Common myeloid progenitor, CD34-positive (primary cell): ENCODE results near the gene ABHD12.
"Not testable (repeated sequence)": the region's sequence is repeated elsewhere in the genome, so short reads cannot be mapped to it uniquely, and the experiment has no call there.

Experiments
- CTCF ChIA-PET: fragments of 350-600 bp; sonication (Branson Sonifier 250); formaldehyde crosslinking; loops from one replicate; lab custom pipeline; 2021; ENCODE audit warnings: antibody characterized with exemption; lab: Charles Lee
- POLR2A ChIA-PET: fragments of 350-600 bp; sonication (Branson Sonifier 250); formaldehyde crosslinking; loops from one replicate; lab custom pipeline; 2021; ENCODE audit warnings: antibody characterized with exemption; lab: Charles Lee
- DNase-seq, 3 donors: peaks; one replicate each; pipeline versions ENCODE4 v3.0.0 to v3.0.0-alpha.2; 2013
- H3K27ac ChIP-seq, 2 experiments: 1 replicate in 1 of 2; 2 replicates in 1 of 2; pipeline ENCODE4 v1.7.0; 2013; ENCODE audit warnings: inconsistent platforms in 2 of 2, low read length in 2 of 2, mild to moderate bottlenecking in 2 of 2, low read depth in 1 of 2, moderate library complexity in 1 of 2; ENCODE audit not compliant: severe bottlenecking in 2 of 2, insufficient read depth in 1 of 2, poor library complexity in 1 of 2
- H3K27me3 ChIP-seq, 5 experiments: replicated peaks in 2 of 5; 1 replicate in 3 of 5; 2 replicates in 2 of 5; pipeline versions ENCODE4 v1.6.1 to v1.7.0; 2013; ENCODE audit warnings: low read length in 4 of 5, mild to moderate bottlenecking in 2 of 5, moderate library complexity in 2 of 5, inconsistent platforms in 1 of 5; ENCODE audit not compliant: insufficient read depth in 5 of 5, control insufficient read depth in 4 of 5
- H3K36me3 ChIP-seq, 4 experiments: 1 replicate in 2 of 4; 2 replicates in 2 of 4; pipeline versions ENCODE4 v1.6.1 to v1.7.0; 2013; ENCODE audit warnings: low read length in 3 of 4, control low read depth in 1 of 4, mild to moderate bottlenecking in 1 of 4; ENCODE audit not compliant: control insufficient read depth in 4 of 4, insufficient read depth in 4 of 4
- H3K4me1 ChIP-seq, 4 experiments: 1 replicate in 3 of 4; 2 replicates in 1 of 4; pipeline versions ENCODE4 v1.6.1 to v1.7.1; 2013; ENCODE audit warnings: low read length in 3 of 4, mild to moderate bottlenecking in 3 of 4, control low read depth in 1 of 4, inconsistent platforms in 1 of 4, moderate library complexity in 1 of 4; ENCODE audit not compliant: control insufficient read depth in 4 of 4, insufficient read depth in 4 of 4; ENCODE audit errors: control extremely low read depth in 1 of 4
- H3K4me3 ChIP-seq, 7 experiments: 1 replicate in 4 of 7; 2 replicates in 3 of 7; pipeline versions ENCODE4 v1.5.1 to v1.7.0; 2013; ENCODE audit warnings: mild to moderate bottlenecking in 7 of 7, low read length in 6 of 7, moderate library complexity in 6 of 7, inconsistent platforms in 2 of 7, low read depth in 2 of 7, control low read depth in 1 of 7; ENCODE audit not compliant: insufficient read depth in 4 of 7, control insufficient read depth in 1 of 7; ENCODE audit errors: extremely low read depth in 1 of 7
- H3K9me3 ChIP-seq, 5 experiments: 1 replicate in 4 of 5; 2 replicates in 1 of 5; pipeline versions ENCODE4 v1.6.1 to v1.7.1; 2013; ENCODE audit warnings: low read length in 4 of 5, mild to moderate bottlenecking in 2 of 5, inconsistent platforms in 1 of 5, low read depth in 1 of 5, moderate library complexity in 1 of 5; ENCODE audit not compliant: control insufficient read depth in 4 of 5, insufficient read depth in 2 of 5; ENCODE audit errors: control extremely low read depth in 1 of 5
- WGBS: methylation state at CpG from one replicate; pipeline ENCODE4 v1.1.5; 2013; ENCODE audit not compliant: insufficient coverage; 5-methylcytosine and 5-hydroxymethylcytosine counted together

The ABHD12 gene

DNA sequence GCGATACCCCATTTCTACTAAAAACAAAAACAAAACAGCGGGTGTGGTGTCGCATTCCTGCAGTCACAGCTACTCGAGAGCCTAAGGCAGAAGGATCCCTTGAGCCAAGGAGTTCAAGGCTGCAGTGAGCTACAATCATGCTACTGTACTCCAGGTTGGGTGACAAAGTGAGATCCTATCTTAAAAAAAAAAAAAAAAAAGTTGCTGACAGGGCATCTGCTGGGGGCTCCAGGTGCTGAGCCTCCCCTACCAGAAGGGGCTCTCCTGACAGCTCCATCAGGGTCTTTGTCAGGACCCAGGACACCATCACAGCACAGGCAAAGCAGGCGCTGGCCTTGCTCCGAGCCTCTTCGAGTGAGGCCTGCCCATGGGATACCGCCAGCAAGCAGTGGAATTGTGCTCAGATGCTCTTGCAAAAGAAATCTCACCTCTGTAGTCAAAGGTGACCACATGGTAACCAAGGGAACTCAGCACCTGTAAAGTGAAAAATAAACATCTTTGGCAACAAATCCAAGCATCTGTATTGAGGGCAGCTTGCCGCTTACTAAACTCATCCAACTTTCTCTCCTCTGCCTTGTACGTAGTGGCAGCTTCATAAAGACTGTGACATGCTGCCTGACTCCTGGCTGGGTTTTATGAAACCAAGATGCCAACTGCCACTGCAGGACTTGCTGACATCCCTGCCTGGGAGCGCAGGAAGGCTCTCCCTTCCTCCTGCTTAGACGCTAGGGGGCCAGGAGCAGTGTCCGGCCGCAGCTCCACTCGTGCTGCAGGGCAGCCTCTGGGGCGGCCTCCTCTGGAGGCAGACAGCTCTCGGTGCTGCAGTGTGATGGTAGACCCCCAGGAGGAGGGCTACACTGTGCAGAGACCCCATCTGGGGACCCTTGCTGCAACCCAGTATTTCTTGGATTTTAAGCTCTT is 75.9 kb downstream of the ABHD12 start:
- Histone ChIP-seq H3K27me3 (no peaks in the 10 kb centered on the region), H3K4me3 (no peak overlapping the region), H3K9me3 (no peaks in the 10 kb centered on the region), H3K36me3 (peaks cover 0 to 23% (median 9%) of the 10 kb centered on the region in 4 experiments), H3K4me1 (peaks cover 5 to 18% (median 13%) of the 10 kb centered on the region in 4 experiments), H3K27ac (no peak overlapping the region)
- 98% methylated on average over 17 of the region's 17 CpGs for WGBS
- no peak for DNase-seq
- POLR2A ChIA-PET: no interaction called here
- CTCF ChIA-PET: interaction anchor here (1.0 to 1.7 kb wide), 3 partner anchors 19 to 22 kb away, joined by 3 to 5 read pairs (median 5); no protein-coding TSS in a partner anchor

DNA sequence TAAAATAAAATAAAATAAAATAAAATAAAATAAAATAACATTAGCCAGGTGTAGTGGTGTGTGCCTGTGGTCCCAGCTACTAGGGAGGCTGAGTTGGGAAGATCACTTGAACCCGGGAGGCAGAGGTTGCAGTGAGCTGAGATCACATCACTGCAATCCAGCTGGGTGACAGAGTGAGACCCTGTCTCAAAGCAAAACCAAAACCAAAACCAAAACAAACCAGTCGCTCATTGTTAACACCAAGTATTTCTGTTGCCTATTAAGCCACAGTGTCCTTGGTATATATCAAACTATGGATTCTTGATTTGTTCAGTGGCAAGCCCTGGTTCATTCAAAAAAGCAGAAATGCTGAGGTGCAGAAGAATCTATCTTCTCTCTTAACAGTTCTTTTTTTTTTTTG is 77.0 kb downstream of the ABHD12 start:
- H3K4me3 ChIP-seq: no peak overlapping the region
- CTCF ChIA-PET: no interaction called here

DNA sequence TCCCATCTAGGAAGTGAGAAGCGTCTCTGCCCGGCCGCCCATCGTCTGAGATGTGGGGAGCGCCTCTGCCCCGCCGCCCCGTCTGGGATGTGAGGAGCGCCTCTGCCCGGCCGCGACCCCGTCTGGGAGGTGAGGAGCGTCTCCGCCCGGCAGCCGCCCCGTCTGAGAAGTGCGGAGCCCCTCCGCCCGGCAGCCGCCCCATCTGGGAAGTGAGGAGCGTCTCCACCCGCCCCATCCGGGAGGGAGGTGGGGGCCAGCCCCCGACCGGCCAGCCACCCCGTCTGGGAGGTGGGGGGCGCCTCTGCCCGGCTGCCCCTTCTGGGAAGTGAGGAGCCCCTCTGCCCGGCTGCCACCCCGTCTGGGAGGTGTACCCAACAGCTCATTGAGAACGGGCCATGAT is 77.9 kb downstream of the ABHD12 start:
- POLR2A ChIA-PET, H3K27me3 ChIP-seq, DNase-seq, H3K9me3 ChIP-seq, H3K4me3 ChIP-seq, CTCF ChIA-PET, H3K27ac ChIP-seq: not testable (repeated sequence)
- H3K4me1 ChIP-seq: peaks cover 5 to 20% (median 13%) of the 10 kb centered on the region in 4 experiments
- WGBS: 67% methylated on average over 3 of the region's 33 CpGs
- peaks cover 0 to 29% (median 11%) of the 10 kb centered on the region in 4 experiments for H3K36me3 ChIP-seq

More for the DNA sequence above, 77.0 kb downstream of the ABHD12 start:
- POLR2A ChIA-PET: no interaction called here
- DNase-seq: peak in 2 of 3 donors; percentile 17 to 22
- Histone ChIP-seq H3K4me1 (peaks cover 5 to 18% (median 13%) of the 10 kb centered on the region in 4 experiments), H3K36me3 (peaks cover 0 to 22% (median 8%) of the 10 kb centered on the region in 4 experiments), H3K27ac (no peak overlapping the region), H3K27me3 (no peaks in the 10 kb centered on the region), H3K9me3 (no peaks in the 10 kb centered on the region)
- WGBS: 89% methylated on average over 1 of the region's 2 CpGs

DNA sequence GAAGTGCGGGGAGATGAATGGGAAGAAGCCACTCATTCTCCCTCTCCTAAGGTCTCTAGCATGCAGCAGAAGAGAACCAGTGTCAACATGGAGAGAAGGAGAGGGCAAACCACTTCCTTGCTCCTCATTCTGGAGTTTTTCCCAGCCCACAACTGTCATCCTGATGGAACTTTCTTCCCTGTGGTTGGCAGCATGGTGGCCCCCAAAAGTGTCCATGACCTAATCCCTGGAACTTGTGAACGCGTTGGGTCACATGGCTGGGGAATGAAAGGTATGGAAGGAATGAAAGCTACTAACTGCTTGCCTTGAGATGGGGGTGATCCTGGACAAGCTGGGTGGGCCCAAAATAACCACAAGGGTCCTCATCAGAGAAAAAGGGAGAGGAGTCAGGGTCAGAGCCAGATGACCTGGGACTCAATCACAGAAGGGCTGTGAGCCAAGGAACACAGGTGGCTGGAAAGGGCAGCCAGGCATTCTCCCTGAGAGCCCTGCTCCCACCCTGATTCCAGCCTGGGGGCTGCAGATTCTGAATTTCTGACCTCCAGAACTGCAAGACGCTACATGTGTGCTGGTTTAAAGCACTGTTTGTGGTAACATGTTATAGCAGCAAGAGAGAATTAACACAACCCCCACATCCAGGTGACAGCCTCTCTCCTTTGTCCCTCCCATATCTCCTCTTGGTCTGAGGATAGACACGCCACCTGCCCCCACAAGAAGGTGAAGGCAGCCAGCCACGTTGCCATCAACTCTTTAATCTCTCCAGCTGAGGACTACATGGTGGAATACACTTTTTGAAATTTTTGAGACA is 79.5 kb downstream of the ABHD12 start:
- 71% methylated on average over 4 of the region's 6 CpGs for WGBS
- ChIA-PET CTCF (interaction anchor here (0.6 to 1.4 kb wide), 4 partner anchors 10 to 88 kb away, joined by 3 to 5 read pairs (median 4); no protein-coding TSS in a partner anchor), POLR2A (no interaction called here)
- Histone ChIP-seq H3K27me3 (no peaks in the 10 kb centered on the region), H3K36me3 (peaks cover 0 to 29% (median 17%) of the 10 kb centered on the region in 4 experiments), H3K27ac (peak overlapping the region; percentile 36 to 45), H3K4me1 (peaks cover 5 to 20% (median 13%) of the 10 kb centered on the region in 4 experiments), H3K4me3 (peak overlapping the region in 3 of 7 experiments; percentile 28 to 55 (median 35)), H3K9me3 (no peaks in the 10 kb centered on the region)
- peak in 1 of 3 donors; percentile 8 for DNase-seq

- CTCF ChIA-PET: interaction anchor here (1.0 to 1.4 kb wide), 4 partner anchors 12 to 89 kb away, joined by 3 to 5 read pairs (median 4); no protein-coding TSS in a partner anchor
- WGBS: 17% methylated on average over 6 of the region's 6 CpGs
- H3K4me3 ChIP-seq: peak overlapping the region in 3 of 7 experiments; percentile 28 to 55 (median 35)
- peak overlapping the region; percentile 36 to 45 for H3K27ac ChIP-seq
- H3K4me1 ChIP-seq: peaks cover 5 to 20% (median 13%) of the 10 kb centered on the region in 4 experiments
- no peaks in the 10 kb centered on the region for H3K9me3 ChIP-seq
- H3K36me3 ChIP-seq: peaks cover 0 to 26% (median 15%) of the 10 kb centered on the region in 4 experiments
- peak; percentile 44 to 83 (median 73) for DNase-seq
- POLR2A ChIA-PET: no interaction called here
- no peaks in the 10 kb centered on the region for H3K27me3 ChIP-seq
Measured at GRCh38 chr20:25310268-25310920, 80.2 kb downstream of the ABHD12 start.

- peak in 1 of 3 donors; percentile 16 for DNase-seq
Measured at GRCh38 chr20:25309395-25310267, 81.0 kb downstream of the ABHD12 start.

More at GRCh38 chr20:25309395-25310267, 81.0 kb downstream of the ABHD12 start:
- Histone ChIP-seq H3K4me1 (peaks cover 5 to 20% (median 13%) of the 10 kb centered on the region in 4 experiments), H3K9me3 (no peaks in the 10 kb centered on the region), H3K4me3 (no peak overlapping the region), H3K27me3 (no peaks in the 10 kb centered on the region), H3K27ac (peak overlapping the region in 1 of 2 experiments; percentile 45), H3K36me3 (peaks cover 0 to 21% (median 12%) of the 10 kb centered on the region in 4 experiments)
- 98% methylated on average over 13 of the region's 18 CpGs for WGBS
- ChIA-PET CTCF (interaction anchor here (1.3 to 1.4 kb wide), 4 partner anchors 12 to 86 kb away, joined by 3 to 5 read pairs (median 4); no protein-coding TSS in a partner anchor), POLR2A (no interaction called here)
